Activated CD8-positive, alpha-beta memory T cell treated with anti-CD3 and anti-CD28 coated beads for 1 hour (primary cell): ENCODE results near the gene DNAJC25.
A peak's percentile ranks its signal among the peaks of the same experiment; 100 is the strongest.
"Not testable (repeated sequence)": the region's sequence is repeated elsewhere in the genome, so short reads cannot be mapped to it uniquely, and the experiment has no call there.

ENCODE experiments used
- DNase-seq, 2 donors: peaks; one replicate each; pipeline ENCODE4 v3.0.0-alpha.2; 2020; ENCODE audit warnings: low read depth in 1 of 2; ENCODE audit errors: extremely low read depth in 1 of 2

Gene DNAJC25

GRCh38 chr9:111631214-111631971 lies at the start of gene DNAJC25:
TSS of gene DNAJC25 (plus strand) at chr9:111631334. CDS start at chr9:111631408, 74 bp downstream.
- peak; percentile 91 to 93 for DNase-seq

DNA sequence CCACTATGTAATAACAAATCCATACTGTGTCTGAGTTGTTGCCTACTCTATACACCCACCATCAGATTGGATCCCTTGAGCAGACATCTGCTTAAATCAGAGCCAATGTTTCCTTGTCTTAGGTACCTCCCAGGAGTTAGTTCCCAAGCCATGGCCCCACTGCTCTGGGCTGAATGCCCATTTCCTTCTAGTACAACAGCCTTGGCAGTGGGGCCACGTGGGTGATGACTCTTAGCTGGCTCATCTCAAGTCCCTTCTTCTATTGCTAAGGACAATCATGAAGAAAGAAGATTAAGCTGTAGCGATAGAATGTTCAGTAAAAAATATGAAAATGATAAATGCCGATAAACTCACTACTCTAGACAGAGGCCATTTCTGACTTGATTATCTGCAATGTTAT lies 48.2 kb upstream of the DNAJC25 start:
- no peak for DNase-seq

GRCh38 chr9:111586378-111586777 lies 44.8 kb upstream of the DNAJC25 start:
- DNase-seq = no peak

DNA sequence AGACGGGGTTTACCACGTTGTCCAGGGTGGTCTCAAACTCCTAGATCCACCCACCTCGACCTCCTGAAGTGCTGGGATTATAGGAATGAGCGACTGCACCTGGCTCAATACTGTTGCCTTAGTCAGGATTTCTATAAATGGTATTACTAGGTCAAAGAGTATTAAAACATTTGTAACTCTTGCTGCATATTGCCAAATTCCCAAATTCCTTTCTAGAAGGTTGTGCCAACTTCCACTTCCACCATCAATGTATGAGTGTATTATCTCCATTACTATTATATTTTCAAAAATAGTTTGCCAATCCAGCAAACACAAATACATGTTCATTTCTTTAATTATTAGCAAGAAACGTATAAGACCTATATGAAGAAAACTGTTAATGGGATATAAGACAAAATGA lies 42.3 kb upstream of the DNAJC25 start:
- DNase-seq = no peak

DNA sequence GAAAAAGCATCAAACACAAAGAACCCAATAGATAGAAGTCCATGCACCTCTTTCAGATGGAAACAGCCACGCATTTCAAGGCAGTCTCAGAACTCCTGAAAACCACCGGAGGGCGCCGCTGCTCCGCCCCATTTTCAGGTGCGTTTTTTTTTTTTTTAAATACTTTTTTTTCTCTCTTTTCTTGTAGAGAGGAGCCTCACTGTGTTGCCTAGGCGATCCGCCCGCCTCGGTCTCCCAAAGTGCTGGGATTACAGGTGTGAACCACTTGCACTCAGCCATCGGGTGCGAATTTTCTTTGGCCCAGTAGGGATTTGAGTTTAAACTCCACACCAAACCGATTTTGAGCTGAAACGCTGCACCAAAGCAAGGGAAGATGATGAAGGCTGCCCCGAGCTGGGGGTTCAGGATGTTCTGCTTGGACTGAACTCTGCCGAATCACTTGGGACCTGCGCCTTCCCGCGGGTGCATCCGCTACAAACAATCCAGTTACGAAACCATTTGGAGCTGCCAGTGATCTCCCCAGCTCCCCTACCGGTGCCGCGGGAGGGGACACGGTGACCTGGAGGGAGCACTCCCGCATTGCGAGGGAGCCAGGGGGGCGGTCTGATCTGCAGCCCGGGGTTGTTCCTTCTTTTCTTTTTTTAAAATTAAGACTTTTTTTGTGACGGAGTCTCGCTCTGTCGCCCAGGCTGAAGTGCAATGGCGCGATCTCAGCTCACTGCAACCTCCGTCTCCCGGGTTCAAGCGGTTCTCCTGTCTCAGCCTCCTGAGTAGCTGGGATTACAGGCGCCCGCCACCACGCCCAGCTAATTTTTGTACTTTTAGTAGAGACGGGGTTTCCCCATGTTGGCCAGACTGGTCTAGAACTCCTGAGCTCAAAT lies 33.0 kb upstream of the DNAJC25 start:
- DNase-seq = peak; percentile 18 to 23

DNA sequence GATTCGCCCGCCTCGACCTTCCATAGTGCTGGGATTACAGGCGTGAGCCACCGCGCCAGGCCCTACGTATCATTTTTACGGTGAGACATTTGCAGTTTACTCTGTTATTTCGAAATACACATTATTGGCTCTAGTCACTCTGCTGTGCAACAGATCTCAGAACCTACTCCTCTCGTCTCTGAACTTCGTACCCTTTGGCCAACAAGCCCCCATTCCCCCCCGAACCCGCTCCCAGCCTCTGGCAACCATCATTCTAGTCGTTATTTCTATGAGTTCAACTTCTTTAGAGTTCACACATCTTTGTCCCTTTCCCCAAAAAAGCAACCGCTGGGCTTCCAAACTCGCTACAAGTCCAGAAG lies 32.4 kb upstream of the DNAJC25 start:
- DNase-seq = no peak

DNA sequence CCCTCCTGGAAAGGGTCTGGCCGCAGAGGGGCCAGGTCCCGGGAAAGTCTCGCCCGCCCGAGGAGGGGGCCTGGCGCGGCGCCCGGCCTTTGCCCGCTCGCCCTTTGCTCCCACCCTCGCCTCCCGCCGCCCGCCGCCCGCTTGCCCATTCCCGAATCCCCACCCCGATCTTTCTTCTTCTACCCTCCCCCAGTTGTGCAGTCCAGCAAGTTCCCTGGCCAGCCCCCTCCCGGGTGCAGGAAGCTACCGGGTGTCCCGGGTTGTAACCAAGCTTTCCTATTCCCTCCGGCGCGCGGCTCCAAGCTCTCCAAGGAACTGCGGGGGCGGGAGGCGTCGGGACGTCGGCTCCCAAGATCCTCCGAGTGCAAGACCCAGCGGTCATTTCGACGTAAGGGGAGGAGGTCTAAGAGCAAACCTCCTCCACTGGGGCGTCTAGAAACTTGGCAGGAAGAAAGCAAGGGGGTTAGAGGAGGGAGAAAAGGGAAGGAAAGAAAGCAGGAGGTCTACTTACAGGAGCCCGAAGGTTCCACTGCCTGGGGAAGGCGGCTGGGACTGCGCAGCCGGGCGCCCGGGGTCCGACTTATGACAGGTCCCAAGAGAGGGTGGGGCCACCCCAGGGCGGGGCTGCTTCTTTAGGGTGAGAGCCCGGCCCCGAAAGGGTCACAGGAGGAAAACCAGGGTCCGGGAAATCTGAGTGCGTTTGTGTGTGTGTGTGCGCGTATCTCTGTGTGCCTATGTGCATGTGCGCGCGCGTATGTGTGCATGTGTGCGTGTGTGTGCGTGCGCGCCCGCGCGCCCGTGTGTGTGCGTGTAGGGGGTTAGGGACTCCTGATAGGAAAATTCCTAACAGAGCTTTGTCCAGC lies 31.8 kb upstream of the DNAJC25 start, which contains the start of gene PTGR1:
PTGR1 (minus strand) TSS at position 556 of the 863 bp plus-strand sequence. CDS start 2,225 bp downstream, outside the sequence.
- DNase-seq = no peak

- DNase-seq = no peak
These were observed 31.2 kb upstream of the DNAJC25 start for GRCh38 chr9:111599955-111600343.

GRCh38 chr9:111601237-111602018 lies 29.7 kb upstream of the DNAJC25 start:
- DNase-seq = no peak

DNA sequence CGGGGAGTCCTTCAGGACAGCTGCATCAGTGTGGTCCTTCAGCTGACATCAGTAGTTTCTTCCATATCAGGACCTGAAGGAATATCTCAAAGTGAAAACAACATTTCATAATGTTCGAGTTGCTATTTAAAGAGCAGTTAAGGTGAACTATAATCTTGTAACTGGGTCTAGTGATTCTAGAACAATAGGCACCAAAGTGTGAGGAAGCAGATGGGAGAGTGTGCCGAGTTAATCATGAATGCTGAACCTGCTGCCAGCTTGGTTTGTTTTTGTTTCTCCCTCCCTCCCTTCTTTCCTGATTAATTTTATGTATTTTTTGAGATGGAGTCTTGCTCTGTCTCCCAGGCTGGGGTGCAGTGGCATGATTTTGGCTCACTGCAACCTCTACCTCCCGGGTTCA lies 28.1 kb upstream of the DNAJC25 start:
- no peak for DNase-seq

GRCh38 chr9:111604054-111604615 lies 27.0 kb upstream of the DNAJC25 start:
- DNase-seq = no peak

GRCh38 chr9:111605041-111605559 lies 26.0 kb upstream of the DNAJC25 start:
- DNase-seq = no peak

DNA sequence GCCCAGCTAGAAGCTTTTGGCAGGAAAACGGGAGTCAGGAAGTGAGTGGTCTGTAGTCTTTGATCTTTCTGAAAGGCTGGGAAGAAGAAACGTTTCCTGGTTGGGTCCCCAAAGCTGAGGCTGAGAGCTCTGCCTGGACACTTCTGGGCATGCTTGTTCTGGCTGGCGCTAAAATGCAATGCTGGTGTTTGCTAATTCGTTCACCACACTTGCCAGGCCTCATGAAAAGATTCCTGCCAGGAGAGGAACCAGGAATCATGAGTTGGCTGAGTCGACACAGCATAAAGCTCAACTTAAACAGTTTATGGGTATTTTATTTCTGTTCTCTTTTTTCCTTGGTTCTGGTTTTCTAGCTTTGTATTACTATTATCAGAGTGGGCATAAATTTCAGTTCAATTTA lies 21.0 kb upstream of the DNAJC25 start:
- DNase-seq = no peak

DNA sequence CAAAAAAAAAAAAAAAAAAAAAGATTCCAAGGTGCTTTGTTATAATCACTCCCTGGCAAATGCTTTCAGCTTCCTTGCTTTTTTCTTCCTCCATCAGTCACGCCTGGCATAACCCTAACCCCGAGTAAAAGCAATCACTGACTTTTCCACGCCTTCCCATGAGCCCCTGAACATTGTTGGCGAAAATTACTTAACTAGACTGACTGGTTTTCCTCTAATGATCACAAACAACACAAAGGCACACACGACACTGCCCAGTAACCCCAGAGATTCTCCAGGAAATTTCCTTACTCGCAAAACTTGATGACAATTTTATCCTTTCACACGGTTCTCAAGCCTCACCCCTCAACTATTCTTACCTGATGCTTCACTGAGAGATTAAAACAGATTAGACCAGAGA lies 20.3 kb upstream of the DNAJC25 start:
- DNase-seq = no peak

DNA sequence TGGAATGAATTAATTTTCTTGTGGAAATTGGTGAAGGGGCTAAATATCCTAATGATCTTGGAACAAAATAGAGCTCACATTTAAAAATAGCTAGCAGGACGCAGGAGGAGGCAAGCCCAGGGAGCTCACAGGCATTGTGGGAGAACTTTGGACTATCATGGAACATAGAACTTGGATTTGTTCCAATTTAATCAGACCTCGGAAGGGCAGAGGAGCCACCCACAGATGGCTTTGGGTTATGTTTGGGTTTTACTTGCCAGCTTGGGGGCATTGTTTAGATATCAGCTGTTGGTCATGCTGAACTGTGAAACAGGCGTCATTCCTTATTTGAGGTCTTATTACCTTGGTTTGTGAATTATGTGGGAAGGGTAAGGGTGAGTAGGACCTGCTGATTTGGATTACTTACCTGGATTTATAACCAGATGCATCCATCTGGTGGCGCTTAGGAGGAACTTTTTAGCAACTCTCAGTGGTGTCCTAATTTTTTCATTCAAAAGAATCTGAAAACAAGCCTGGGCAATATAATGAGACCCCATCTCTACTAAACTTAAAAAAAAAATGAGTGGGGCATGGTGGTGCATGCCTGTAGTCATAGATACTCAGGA lies 17.6 kb upstream of the DNAJC25 start:
- no peak for DNase-seq

- no peak for DNase-seq
These were observed 15.2 kb upstream of the DNAJC25 start for GRCh38 chr9:111615928-111616327.

DNA sequence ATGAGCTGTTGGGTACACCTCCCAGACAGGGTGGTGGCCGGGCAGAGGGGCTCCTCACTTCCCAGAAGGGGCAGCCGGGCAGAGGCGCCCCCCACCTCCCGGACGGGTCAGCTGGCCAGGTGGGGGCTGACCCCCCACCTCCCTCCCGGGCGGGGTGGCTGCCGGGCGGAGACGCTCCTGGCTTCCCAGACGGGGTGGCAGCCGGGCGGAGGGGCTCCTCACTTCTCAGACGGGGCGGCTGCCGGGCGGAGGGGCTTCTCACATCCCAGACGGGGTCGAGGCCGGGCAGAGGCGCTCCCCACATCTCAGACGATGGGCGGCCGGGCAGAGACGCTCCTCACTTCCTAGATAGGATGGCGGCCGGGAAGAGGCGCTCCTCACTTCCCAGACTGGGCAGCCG lies 13.8 kb upstream of the DNAJC25 start:
- DNase-seq = not testable (repeated sequence)

- DNase-seq = no peak
These were observed 9.1 kb upstream of the DNAJC25 start for GRCh38 chr9:111621895-111622480.

GRCh38 chr9:111622626-111623025 lies 8.5 kb upstream of the DNAJC25 start:
- DNase-seq = no peak
